Fibroblast of the aortic adventitia (primary cell): ENCODE data around the gene WDR86. TPM values are rescaled to one million over a fixed set of nuclear protein-coding genes. Genes with fewer than 3 reads are reported as not detected.

Experiments
- DNase-seq: peaks from one replicate; pipeline ENCODE4 v3.0.0-alpha.2; 2010; ENCODE audit warnings: low read depth
- H3K4me3 ChIP-seq: 2 replicates; pipeline ENCODE4 v1.5.1; 2011; ENCODE audit warnings: low read depth, mild to moderate bottlenecking, control low read depth, low read length, moderate library complexity
- CTCF ChIP-seq: IDR thresholded peaks from 2 replicates; pipeline ENCODE4 v1.5.1; 2011; ENCODE audit warnings: mild to moderate bottlenecking, low read length, control low read depth, inconsistent platforms; ENCODE audit not compliant: insufficient read depth
- total RNA-seq: library from RNA; depleted of rRNA; stranded (reverse); fragments of >200 nt; gene quantifications from 2 replicates; pipeline ENCODE4 v1.2.3, GENCODE V29; 2012; ENCODE audit warnings: low replicate concordance

WDR86 gene
- total RNA-seq, 1 donor, result 0.45 TPM

GRCh38 chr7:151436446-151437158 is 26.8 kb upstream of the WDR86 start:
- no peak overlapping the region for H3K4me3 ChIP-seq
- peak; percentile 75 for DNase-seq
- TF ChIP-seq CTCF, result no peak

GRCh38 chr7:151435971-151436370 is 26.1 kb upstream of the WDR86 start:
- no peak for TF ChIP-seq CTCF
- DNase-seq, result no peak

GRCh38 chr7:151435103-151435916 is 25.5 kb upstream of the WDR86 start:
- no peak overlapping the region for H3K4me3 ChIP-seq
- no peak for TF ChIP-seq CTCF
- no peak for DNase-seq

More at GRCh38 chr7:151435971-151436370, 26.1 kb upstream of the WDR86 start:
- no peak overlapping the region for H3K4me3 ChIP-seq

- no peak for DNase-seq
- H3K4me3 ChIP-seq, result no peak overlapping the region
- TF ChIP-seq CTCF, result no peak
These were observed 24.7 kb upstream of the WDR86 start for GRCh38 chr7:151434549-151434948.

- no peak for TF ChIP-seq CTCF
- no peak for DNase-seq
These were observed 24.0 kb upstream of the WDR86 start for GRCh38 chr7:151433721-151434400.

GRCh38 chr7:151432658-151433521 is 23.1 kb upstream of the WDR86 start:
- TF ChIP-seq CTCF, result peak; percentile 29
- no peak overlapping the region for H3K4me3 ChIP-seq
- DNase-seq, result no peak

More at GRCh38 chr7:151433721-151434400, 24.0 kb upstream of the WDR86 start:
- no peak overlapping the region for H3K4me3 ChIP-seq
